HG03097 (cell line): Measurements from ENCODE around the gene ZNF606.
"Not testable (repeated sequence)": the region's sequence is repeated elsewhere in the genome, so short reads cannot be mapped to it uniquely, and the experiment has no call there.

Experiments used
- ATAC-seq: cut with Tn5 transposase; IDR thresholded peaks from one replicate; pipeline ENCODE4 v1.9.1; 2021; ENCODE audit not compliant: unreplicated experiment, low FRiP score

Gene ZNF606

GRCh38 chr19:58014141-58014540 is 11.5 kb upstream of the ZNF606 start:
- no peak for ATAC-seq

GRCh38 chr19:58010507-58010906 is 7.9 kb upstream of the ZNF606 start:
- no peak for ATAC-seq

DNA sequence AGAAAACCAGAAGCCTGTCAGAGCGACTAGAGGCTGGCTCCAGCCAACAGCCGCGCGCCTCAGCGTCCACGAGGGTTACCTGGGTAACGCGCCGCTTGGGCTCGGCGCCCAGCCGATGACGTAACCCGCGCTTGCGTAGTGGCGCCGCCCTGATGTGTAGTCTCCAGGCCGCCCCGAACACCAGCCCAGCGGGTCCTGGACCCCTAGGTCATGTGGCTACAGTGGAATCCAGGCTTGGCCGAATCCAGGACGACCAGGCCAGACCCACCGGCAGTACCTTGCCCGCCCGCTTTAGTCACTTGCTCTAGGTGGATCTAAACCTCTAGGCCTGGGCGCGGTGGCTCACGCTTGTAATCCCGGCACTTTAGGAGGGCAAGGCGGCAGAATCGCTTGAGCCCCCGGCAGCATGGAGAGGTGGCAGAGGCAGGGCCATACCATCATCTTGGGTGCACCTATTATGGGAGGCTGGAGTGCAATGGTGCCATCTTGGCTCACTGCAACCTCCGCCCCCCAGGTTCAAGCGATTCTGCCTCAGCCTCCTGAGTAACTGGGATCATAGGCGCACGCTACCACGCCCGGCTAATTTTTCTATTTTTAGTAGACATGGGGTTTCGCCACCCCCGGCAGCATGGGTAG is 7.2 kb upstream of the ZNF606 start:
- no peak for ATAC-seq

- ATAC-seq = no peak
Observed at GRCh38 chr19:58009301-58009665, 6.7 kb upstream of the ZNF606 start.

- ATAC-seq = not testable (repeated sequence)
Observed at GRCh38 chr19:58008877-58009276, 6.3 kb upstream of the ZNF606 start.

DNA sequence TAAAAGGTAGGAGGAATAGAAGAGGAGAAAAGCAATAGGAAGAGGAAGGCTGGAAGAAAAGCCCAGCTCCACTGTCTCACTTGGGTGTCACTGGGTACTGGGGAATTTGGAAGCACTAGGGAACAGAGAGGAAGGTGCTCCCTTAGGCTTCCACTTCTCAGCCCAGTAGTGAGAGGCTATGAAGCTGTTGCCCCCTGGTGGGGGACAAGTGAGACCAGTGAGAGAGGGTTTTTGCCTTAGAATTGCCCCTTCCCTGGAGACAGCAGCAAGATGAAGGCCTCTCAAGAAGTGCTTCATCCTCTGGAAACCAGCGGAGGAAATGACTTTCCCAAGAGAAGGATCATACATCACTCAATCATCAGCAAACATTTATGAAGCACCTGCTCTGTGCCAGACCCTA is 4.7 kb upstream of the ZNF606 start:
- ATAC-seq = no peak

GRCh38 chr19:58003174-58003828 is 681 bp upstream of the ZNF606 start:
- ATAC-seq = no peak

- no peak for ATAC-seq
Observed at GRCh38 chr19:58001895-58002369, 688 bp downstream of the ZNF606 start.

GRCh38 chr19:58000677-58001076 is 1.9 kb downstream of the ZNF606 start:
- no peak for ATAC-seq

DNA sequence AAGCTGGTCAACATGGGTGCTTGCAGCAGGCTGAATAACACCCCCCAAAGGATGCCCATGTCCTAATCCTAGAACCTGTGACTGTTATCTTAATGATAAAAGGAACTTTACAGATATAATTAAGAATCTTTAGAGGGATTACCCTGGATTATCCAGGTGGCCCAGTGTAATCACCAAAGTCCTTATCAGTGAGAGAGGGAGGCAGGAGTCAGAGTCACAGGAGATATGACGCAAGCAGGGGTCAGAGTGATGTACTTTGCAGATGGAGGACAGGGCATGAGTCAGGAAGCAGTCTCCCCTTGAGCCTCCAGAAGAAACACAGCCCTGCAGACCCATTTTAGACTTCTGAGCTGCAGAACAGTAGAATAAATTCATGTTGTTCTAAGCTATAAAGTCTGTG is 9.8 kb downstream of the ZNF606 start:
- no peak for ATAC-seq

- no peak for ATAC-seq
Observed at GRCh38 chr19:57978586-57979289, 23.9 kb downstream of the ZNF606 start.

GRCh38 chr19:57974434-57974833 is 28.2 kb downstream of the ZNF606 start, which contains the start of gene C19orf18:
TSS of gene C19orf18 (minus strand) at chr19:57974534. CDS start at chr19:57974432, 102 bp downstream.
- no peak for ATAC-seq

DNA sequence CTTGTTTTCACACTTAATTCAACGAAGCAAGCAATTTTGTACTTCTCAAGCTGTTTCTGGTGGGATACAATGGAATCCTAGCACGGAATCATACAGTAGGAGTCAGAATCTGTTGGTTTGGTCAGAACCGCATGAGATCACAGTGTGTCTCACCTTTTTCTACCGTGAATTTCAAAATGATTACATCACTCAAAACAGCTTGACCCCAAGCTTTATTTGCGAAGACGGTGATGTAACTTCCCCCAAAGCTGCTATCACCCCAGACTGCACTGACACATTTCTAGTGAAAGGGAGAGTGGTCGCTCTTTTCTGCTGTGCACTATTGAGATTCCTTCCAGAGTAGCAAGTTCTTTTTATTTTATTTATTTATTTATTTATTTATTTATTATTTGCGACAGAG is 37.9 kb downstream of the ZNF606 start:
- ATAC-seq = no peak

- no peak for ATAC-seq
Observed at GRCh38 chr19:57961785-57962184, 40.8 kb downstream of the ZNF606 start.

GRCh38 chr19:57954996-57955395 is 47.6 kb downstream of the ZNF606 start:
- no peak for ATAC-seq

DNA sequence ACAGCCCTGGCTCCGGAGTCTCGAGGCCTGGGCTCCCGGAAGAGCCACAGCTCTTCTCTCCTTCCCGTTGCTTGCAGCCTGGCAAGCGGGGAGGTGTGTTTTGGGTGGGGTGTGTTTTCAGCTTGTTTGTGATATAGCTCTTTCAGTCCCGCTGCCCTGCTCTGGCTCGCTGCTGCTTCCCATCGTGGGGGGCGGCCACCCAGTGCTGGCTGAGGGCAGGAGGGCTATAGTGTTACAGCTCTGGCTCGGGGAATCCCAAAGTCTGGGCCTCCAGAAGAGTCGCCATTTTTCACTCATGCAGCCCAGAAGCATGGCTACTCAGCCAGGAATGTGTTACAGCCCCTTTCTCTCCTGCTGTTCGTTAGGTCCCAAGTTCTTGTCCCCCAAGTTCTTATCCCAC is 52.9 kb downstream of the ZNF606 start:
- no peak for ATAC-seq

DNA sequence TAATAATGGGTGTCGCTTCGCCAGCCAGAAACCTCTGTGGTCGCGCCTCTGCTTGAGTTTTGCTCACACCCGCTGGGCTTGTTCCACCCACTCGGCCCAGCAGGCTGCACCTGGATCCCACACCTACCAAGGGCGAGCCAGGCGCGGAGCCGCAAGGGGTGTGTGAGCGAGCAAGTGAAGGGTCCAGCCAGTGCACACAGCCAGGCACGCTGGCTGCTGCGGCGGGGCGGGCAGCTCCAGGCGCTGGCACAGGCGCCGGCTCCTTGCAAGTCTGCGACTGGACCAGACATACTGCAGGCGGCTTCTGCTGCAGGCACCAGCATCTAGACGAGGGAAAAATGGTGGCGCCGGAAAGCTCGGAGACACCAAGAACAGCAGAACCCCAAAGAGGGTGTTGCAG is 53.3 kb downstream of the ZNF606 start:
- no peak for ATAC-seq

- ATAC-seq = peak; percentile 90
Observed at GRCh38 chr19:57947419-57948134, 55.0 kb downstream of the ZNF606 start, which contains the start of gene ZNF256. TSS of gene ZNF256 (minus strand) at chr19:57947706. CDS start at chr19:57947474, 232 bp downstream.

- peak; percentile 18 for ATAC-seq
Observed at GRCh38 chr19:57947088-57947418, 55.6 kb downstream of the ZNF606 start.

DNA sequence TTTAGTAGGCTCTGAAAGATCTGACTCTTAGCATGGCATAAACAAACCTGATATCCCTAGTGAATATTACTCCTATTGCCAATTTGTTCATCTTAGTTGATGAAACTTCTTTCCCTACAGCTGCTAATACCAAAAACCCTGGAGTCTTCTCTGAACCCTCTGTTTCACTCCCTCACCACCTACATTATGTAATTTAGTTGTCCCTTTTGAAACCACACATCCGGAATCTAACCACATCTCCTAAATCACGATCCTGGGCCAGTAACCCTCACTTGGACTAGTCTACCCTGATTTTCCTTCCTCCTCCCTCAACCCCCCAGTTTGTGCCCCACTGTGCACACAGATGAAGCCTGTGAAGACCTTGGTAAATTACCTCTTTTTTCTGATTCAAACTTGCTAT is 56.3 kb downstream of the ZNF606 start:
- ATAC-seq = no peak

- ATAC-seq = no peak
Observed at GRCh38 chr19:57941593-57941992, 61.0 kb downstream of the ZNF606 start.
